OCI-LY3 (cell line): ENCODE measurements around the gene ICE1.

Source experiments
- H2AFZ ChIP-seq: fragments of 200-600, 300-600 bp; shearing (Covaris generic); 2 replicates; pipeline ENCODE4 v1.6.0; 2014; ENCODE audit warnings: antibody characterized with exemption, low read depth, low read length
- H3K27ac ChIP-seq: fragments of 200-600, 300-600 bp; sonication (generic); 2 replicates; pipeline ENCODE4 v1.5.1; 2014; ENCODE audit warnings: mild to moderate bottlenecking, low read length, moderate library complexity, mixed read lengths
- H3K27me3 ChIP-seq: fragments of 200-600, 300-600 bp; sonication (generic); 2 replicates; pipeline ENCODE4 v1.6.1; 2014; ENCODE audit warnings: low read depth, low read length, mixed read lengths
- H3K36me3 ChIP-seq: fragments of 200-600, 300-600 bp; sonication (generic); replicated peaks from 2 replicates; pipeline ENCODE3; 2014; ENCODE audit warnings: low read depth, low read length, mixed read lengths
- H3K4me1 ChIP-seq: fragments of 300-600, 200-600 bp; sonication (generic); 2 replicates; pipeline ENCODE4 v1.6.1; 2014; ENCODE audit warnings: low read length, mixed read lengths
- H3K4me2 ChIP-seq: fragments of 200-600, 300-600 bp; sonication (generic); 2 replicates; pipeline ENCODE4 v1.6.1; 2014; ENCODE audit warnings: low read length, mixed read lengths
- H3K4me3 ChIP-seq: fragments of 300-600, 200-600 bp; sonication (generic); 2 replicates; pipeline ENCODE4 v1.5.1; 2014; ENCODE audit warnings: antibody characterized with exemption, mild to moderate bottlenecking, low read length, moderate library complexity
- H3K79me2 ChIP-seq: fragments of 300-600, 200-600 bp; shearing (Covaris generic); 2 replicates; pipeline ENCODE4 v1.6.1; 2014; ENCODE audit warnings: mild to moderate bottlenecking, low read length, mixed read lengths
- H3K9ac ChIP-seq: fragments of 300-600, 200-600 bp; shearing (Covaris generic); 2 replicates; pipeline ENCODE4 v1.6.0; 2014; ENCODE audit warnings: mild to moderate bottlenecking, low read length, moderate library complexity
- H3K9me3 ChIP-seq: fragments of 200-600, 300-600 bp; shearing (Covaris generic); 2 replicates; pipeline ENCODE4 v1.6.1; 2014; ENCODE audit warnings: low read length, mixed read lengths; ENCODE audit not compliant: insufficient read depth
- H4K20me1 ChIP-seq: fragments of 200-600, 300-600 bp; sonication (generic); 2 replicates; pipeline ENCODE4 v1.6.1; 2016; ENCODE audit warnings: low read length, mixed read lengths; ENCODE audit not compliant: insufficient read depth
- EZH2phosphoT487 ChIP-seq: fragments of 200-600 bp; shearing (Covaris generic); IDR thresholded peaks from 2 replicates; pipeline ENCODE4 v1.6.1; 2018; ENCODE audit warnings: antibody characterized with exemption, mixed run types, low read depth
- TF ChIP-seq, protein P1 (sequence below): fragments of 200-600, 300-600 bp; sonication (generic); IDR thresholded peaks from 2 replicates; pipeline ENCODE4 v1.5.1; 2014; ENCODE audit warnings: antibody characterized with exemption, low read length, low read depth

The ICE1 gene

DNA sequence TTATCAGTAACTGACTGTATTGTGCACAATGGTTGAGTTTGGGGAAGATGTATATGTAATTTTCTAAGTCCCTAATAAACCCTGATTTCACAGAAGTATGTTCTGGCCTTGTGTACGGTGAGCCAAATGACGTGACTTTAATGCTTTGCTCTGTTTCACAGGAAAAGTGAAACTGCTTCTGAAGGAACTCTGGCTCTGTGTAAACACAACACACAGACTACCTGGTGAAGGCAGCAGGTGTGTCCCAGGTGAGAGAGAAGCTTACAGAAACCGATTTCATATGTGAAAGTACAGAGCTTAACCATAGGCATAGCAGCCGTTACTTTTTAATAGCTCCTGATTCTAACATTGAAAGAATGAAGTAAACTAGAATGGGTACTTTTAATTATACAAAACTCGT lies 31.9 kb downstream of the ICE1 start:
- TF ChIP-seq, protein P1, sequence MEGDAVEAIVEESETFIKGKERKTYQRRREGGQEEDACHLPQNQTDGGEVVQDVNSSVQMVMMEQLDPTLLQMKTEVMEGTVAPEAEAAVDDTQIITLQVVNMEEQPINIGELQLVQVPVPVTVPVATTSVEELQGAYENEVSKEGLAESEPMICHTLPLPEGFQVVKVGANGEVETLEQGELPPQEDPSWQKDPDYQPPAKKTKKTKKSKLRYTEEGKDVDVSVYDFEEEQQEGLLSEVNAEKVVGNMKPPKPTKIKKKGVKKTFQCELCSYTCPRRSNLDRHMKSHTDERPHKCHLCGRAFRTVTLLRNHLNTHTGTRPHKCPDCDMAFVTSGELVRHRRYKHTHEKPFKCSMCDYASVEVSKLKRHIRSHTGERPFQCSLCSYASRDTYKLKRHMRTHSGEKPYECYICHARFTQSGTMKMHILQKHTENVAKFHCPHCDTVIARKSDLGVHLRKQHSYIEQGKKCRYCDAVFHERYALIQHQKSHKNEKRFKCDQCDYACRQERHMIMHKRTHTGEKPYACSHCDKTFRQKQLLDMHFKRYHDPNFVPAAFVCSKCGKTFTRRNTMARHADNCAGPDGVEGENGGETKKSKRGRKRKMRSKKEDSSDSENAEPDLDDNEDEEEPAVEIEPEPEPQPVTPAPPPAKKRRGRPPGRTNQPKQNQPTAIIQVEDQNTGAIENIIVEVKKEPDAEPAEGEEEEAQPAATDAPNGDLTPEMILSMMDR: no peak
- no peak for TF ChIP-seq EZH2phosphoT487

DNA sequence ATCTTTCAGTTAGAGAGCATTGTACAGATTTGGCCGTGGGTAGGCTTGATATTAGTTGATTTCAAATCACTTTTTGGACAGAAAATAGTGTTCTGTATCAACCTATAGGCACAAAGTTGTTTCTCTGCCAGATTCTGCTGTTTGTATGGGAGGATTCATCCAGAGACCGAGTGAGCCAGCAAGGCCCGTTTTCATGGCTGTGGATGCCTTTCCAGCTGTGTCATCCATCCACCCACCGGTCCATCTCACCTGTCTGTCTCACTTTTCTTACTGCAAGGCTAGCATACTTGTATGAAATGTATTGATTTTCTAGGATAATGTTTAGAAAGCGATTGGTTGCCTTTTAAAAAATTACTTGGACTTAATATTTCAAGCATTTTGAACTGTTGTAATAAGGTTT lies 34.4 kb downstream of the ICE1 start:
- TF ChIP-seq, protein P1: no peak
- TF ChIP-seq EZH2phosphoT487: no peak
- H3K27me3 ChIP-seq: no peaks in the 10 kb centered on the region
- no peaks in the 10 kb centered on the region for H3K4me1 ChIP-seq
- H3K27ac ChIP-seq: no peak overlapping the region
- no peak overlapping the region for H3K4me2 ChIP-seq
- H3K9me3 ChIP-seq: no peaks in the 10 kb centered on the region
- no peak overlapping the region for H3K9ac ChIP-seq
- peaks cover 9% of the 10 kb centered on the region for H3K36me3 ChIP-seq
- H3K79me2 ChIP-seq: no peaks in the 10 kb centered on the region
- H4K20me1 ChIP-seq: no peaks in the 10 kb centered on the region
- no peak overlapping the region for H2AFZ ChIP-seq
- no peak overlapping the region for H3K4me3 ChIP-seq

More for the DNA sequence above, 31.9 kb downstream of the ICE1 start:
- H3K9me3 ChIP-seq: no peaks in the 10 kb centered on the region
- H3K36me3 ChIP-seq: peaks cover 12% of the 10 kb centered on the region
- H3K4me2 ChIP-seq: no peak overlapping the region
- no peak overlapping the region for H3K4me3 ChIP-seq
- H4K20me1 ChIP-seq: no peaks in the 10 kb centered on the region
- no peak overlapping the region for H3K9ac ChIP-seq
- no peaks in the 10 kb centered on the region for H3K79me2 ChIP-seq
- no peak overlapping the region for H3K27ac ChIP-seq
- no peaks in the 10 kb centered on the region for H3K4me1 ChIP-seq
- H3K27me3 ChIP-seq: no peaks in the 10 kb centered on the region
- no peak overlapping the region for H2AFZ ChIP-seq

DNA sequence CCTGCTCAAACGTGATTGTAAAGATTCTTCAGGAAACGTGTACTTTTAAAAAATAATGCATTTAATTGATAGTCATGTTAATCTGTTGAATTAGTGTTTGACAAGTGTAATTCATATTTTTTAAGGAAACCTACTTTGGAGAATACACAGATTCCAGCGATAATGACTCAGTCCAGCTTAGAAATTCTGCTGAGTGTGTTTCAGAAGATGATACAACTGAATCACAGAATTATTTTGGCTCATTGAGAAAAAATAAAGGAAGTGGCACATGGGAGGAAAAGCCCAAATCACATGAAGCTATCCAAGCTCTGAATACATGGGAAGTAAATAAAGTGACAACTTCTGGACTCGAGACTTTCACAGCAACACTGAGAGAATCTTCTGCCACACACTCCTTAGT lies 37.8 kb downstream of the ICE1 start:
- H3K27me3 ChIP-seq: no peaks in the 10 kb centered on the region
- H3K4me2 ChIP-seq: no peak overlapping the region
- H3K9me3 ChIP-seq: no peaks in the 10 kb centered on the region
- no peak overlapping the region for H3K27ac ChIP-seq
- no peaks in the 10 kb centered on the region for H3K4me1 ChIP-seq
- H3K9ac ChIP-seq: no peak overlapping the region
- no peak overlapping the region for H2AFZ ChIP-seq
- no peak overlapping the region for H3K4me3 ChIP-seq
- H3K79me2 ChIP-seq: no peaks in the 10 kb centered on the region
- H3K36me3 ChIP-seq: peaks cover 13% of the 10 kb centered on the region
- TF ChIP-seq, protein P1: no peak
- no peak for TF ChIP-seq EZH2phosphoT487
- H4K20me1 ChIP-seq: no peaks in the 10 kb centered on the region

DNA sequence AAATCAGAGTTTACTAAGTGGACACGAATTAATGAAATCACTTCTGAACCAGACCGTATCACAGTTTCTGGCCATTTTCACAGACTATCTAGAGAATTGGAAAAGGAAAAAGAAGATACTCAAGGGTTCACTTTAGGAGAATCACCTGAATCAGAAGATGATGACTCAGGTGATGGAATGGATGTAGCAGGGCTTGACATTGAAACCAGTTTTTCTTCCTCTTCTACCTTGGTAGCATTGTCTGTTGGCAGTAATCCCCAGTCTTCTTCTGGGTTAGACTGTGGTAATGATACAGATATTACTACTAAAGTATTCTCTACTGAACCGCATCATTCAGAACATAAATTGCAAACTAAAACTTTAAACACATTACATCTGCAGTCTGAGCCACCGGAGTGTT lies 38.5 kb downstream of the ICE1 start:
- no peaks in the 10 kb centered on the region for H3K4me1 ChIP-seq
- H3K4me3 ChIP-seq: no peak overlapping the region
- no peaks in the 10 kb centered on the region for H3K9me3 ChIP-seq
- H3K4me2 ChIP-seq: no peak overlapping the region
- H3K27ac ChIP-seq: no peak overlapping the region
- H3K79me2 ChIP-seq: no peaks in the 10 kb centered on the region
- TF ChIP-seq EZH2phosphoT487: no peak
- TF ChIP-seq, protein P1: no peak
- H2AFZ ChIP-seq: no peak overlapping the region
- no peaks in the 10 kb centered on the region for H3K27me3 ChIP-seq
- H3K9ac ChIP-seq: no peak overlapping the region
- peaks cover 13% of the 10 kb centered on the region for H3K36me3 ChIP-seq
- no peaks in the 10 kb centered on the region for H4K20me1 ChIP-seq
